Coronary artery (tissue), 2 donors: ENCODE results near the gene CECR2.

Source experiments
- DNase-seq: peaks from one replicate; pipeline ENCODE4 v3.0.0-alpha.2; 2017; ENCODE audit warnings: low spot score
- H3K27ac ChIP-seq, 2 donors: fragments of 200-600 bp; sonication (generic); one replicate each; pipeline ENCODE4 v1.5.1; 2016 to 2019
- H3K4me3 ChIP-seq: fragments of 200-600 bp; sonication (generic); 2 replicates; pipeline ENCODE4 v1.5.1; 2016; ENCODE audit warnings: mild to moderate bottlenecking, moderate library complexity
- CTCF ChIP-seq: fragments of 200-600 bp; sonication (generic); IDR thresholded peaks from one replicate; pipeline ENCODE4 v1.5.1; 2019; ENCODE audit warnings: antibody characterized with exemption

The CECR2 gene

DNA sequence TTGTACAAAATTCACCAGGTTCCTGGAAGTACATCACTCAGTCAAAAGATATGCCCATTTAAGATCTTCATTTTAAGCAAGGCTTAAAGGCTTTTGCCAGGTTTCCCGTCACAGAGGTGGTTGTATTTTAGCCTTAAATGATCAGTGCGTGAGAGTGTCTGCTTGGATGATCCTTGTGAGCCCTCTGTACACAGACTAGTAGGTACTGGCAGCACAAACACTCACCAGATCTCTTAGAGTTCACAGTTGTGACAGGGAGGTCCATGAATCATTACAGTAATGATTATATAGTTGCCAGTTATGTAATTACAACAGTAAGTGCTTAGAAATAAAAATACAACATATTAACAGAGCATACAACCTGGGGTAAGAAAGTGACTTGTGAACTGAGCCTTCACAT is 109.9 kb downstream of the CECR2 start:
- no peak overlapping the region for H3K27ac ChIP-seq
- TF ChIP-seq CTCF = no peak
- DNase-seq = no peak
- H3K4me3 ChIP-seq = no peak overlapping the region

GRCh38 chr22:17481424-17481823 is 112.2 kb downstream of the CECR2 start:
- no peak overlapping the region for H3K4me3 ChIP-seq
- TF ChIP-seq CTCF = no peak
- H3K27ac ChIP-seq = no peak overlapping the region
- no peak for DNase-seq

DNA sequence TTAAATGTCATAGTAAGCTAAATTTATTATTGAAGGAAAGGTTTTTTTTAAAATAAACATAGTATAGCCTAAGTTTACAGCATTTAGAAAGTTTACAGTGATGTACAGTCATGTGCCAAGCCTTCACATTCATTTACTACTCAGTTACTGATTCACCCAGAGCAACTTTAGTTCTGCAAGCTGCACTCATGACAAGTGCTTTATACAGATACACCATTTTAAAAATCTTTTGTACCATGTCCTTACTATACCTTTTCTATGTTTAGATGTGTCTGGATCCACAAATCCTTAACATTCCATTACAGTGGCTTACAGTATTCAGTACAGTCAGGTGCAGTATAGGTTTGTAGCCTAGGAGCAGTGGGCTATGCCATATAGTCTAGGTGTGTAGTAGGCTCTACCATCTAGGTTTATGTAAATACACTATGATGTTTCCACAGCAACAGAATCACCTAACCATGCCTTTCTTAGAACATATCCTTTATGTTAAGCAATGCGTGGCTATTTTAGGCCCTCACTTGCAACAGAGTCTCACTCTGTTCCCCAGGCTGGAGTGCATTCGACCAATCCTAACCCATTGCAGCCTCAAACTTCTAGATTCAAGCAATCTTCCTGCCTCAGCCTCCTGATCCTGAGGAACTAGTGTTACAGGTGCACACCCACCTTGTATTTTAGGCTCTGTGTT is 114.6 kb downstream of the CECR2 start:
- H3K4me3 ChIP-seq = no peak overlapping the region
- DNase-seq = no peak
- TF ChIP-seq CTCF = no peak
- no peak overlapping the region for H3K27ac ChIP-seq

DNA sequence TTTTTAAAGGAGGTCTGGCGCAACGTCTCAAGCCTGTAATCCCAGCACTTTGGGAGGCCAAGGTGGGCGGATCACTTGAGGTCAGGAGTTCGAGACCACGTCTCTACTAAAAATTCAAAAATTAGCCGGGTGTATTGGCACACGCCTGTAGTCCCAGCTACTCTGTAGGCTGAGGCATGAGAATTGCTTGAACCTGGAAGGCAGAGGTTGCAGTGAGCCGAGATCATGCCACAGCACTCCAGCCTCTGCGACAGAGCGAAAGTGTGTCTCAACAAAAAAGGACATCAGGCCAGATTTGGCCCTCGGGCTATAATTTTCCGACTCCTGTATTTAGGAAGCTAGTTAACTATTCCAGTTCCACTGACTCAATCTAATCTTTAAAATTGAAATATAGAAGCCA is 115.3 kb downstream of the CECR2 start:
- DNase-seq = no peak
- no peak overlapping the region for H3K27ac ChIP-seq
- no peak overlapping the region for H3K4me3 ChIP-seq
- no peak for TF ChIP-seq CTCF

- no peak for DNase-seq
- TF ChIP-seq CTCF = no peak
- Histone ChIP-seq H3K27ac (no peak overlapping the region), H3K4me3 (no peak overlapping the region)
These were observed 117.1 kb downstream of the CECR2 start for GRCh38 chr22:17486313-17486712.

DNA sequence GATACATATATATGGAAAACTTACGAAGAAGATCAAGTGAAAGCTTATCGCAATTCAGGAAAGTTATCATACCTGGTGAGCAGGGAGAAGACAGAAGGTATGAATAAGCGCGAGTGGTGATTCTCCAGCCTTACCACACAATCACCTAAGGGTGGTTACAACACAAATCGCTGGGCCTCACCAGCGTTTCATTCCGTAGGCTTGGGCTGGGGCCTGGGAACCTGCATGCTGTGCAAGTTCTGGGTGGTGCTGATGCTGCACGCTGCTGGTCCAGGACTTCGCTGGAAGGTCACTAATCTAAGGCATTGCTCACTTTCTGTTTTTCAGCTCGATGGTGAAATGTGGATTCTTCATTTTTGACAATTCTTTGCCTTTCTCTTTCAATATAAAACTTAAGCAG is 117.5 kb downstream of the CECR2 start:
- no peak for DNase-seq
- H3K27ac ChIP-seq = no peak overlapping the region
- no peak overlapping the region for H3K4me3 ChIP-seq
- TF ChIP-seq CTCF = no peak

GRCh38 chr22:17489101-17489500 is 119.8 kb downstream of the CECR2 start:
- no peak for TF ChIP-seq CTCF
- Histone ChIP-seq H3K27ac (no peak overlapping the region), H3K4me3 (no peak overlapping the region)
- DNase-seq = no peak
